ENCODE results near the gene FARS2. TPM values are rescaled to one million over a fixed set of nuclear protein-coding genes. Genes with fewer than 3 reads are reported as not detected.

FARS2 gene
- total and polyA plus RNA-seq, 2 donors (not counting 3 experiments of a cell fraction or from before 2014, with no cell fraction given): 20.2 to 20.5 TPM

GRCh38 chr6:5532941-5533340 lies 271.6 kb downstream of the FARS2 start:
- H3K27ac ChIP-seq (ENCODE audit: insufficient read depth, low read depth, low read length): no peak overlapping the region
- no peaks in the 10 kb centered on the region for H3K9me1 ChIP-seq (replicated peaks; ENCODE audit: control insufficient read depth, extremely low read depth, insufficient read depth, low read length)
- no peaks in the 10 kb centered on the region for H3K9me3 ChIP-seq (replicated peaks; ENCODE audit: control insufficient read depth, insufficient read depth, low read length)
- H3K27me3 ChIP-seq (ENCODE audit: control insufficient read depth in 2 of 2, insufficient read depth in 2 of 2, low read length in 2 of 2): no peaks in the 10 kb centered on the region
- no peaks in the 10 kb centered on the region for H4K20me1 ChIP-seq (replicated peaks; ENCODE audit: control insufficient read depth, extremely low read depth, insufficient read depth, low read length)
- FAIRE-seq (no peak), DNase-seq (ENCODE audit: low read depth, low spot score) (no peak)
- H3K9ac ChIP-seq (replicated peaks; ENCODE audit: extremely low read depth, insufficient read depth, low read length): no peak overlapping the region
- H3K36me3 ChIP-seq (ENCODE audit: control insufficient read depth in 2 of 2, extremely low read depth in 1 of 2, insufficient read depth in 2 of 2, low read length in 2 of 2): no peaks in the 10 kb centered on the region
- H2AFZ ChIP-seq (ENCODE audit: low read depth, low read length): no peak overlapping the region
- TF ChIP-seq POLR2A (IDR thresholded peaks at IDR 0.05; ENCODE audit: low read depth, low read length): no peak
- TF ChIP-seq GATA2 (IDR thresholded peaks at IDR 0.05; ENCODE audit: insufficient read depth, insufficient read length, low read depth, low read length): no peak
- no peak for TF ChIP-seq FOS (IDR thresholded peaks at IDR 0.05; ENCODE audit: borderline replicate concordance, insufficient read depth, low read length)
- no peak for TF ChIP-seq JUN (IDR thresholded peaks at IDR 0.05; ENCODE audit: borderline replicate concordance, insufficient read depth, insufficient read length, low read depth)
- no peak for TF ChIP-seq POLR2AphosphoS5 (IDR thresholded peaks at IDR 0.05; ENCODE audit: insufficient read depth, low read depth, low read length)
- no peak for TF ChIP-seq CTCF (IDR thresholded peaks at IDR 0.05; ENCODE audit: extremely low read depth in 1 of 2, insufficient read depth in 1 of 2, low read depth in 1 of 2, low read length in 2 of 2)
- TF ChIP-seq MAX (IDR thresholded peaks at IDR 0.05; ENCODE audit: insufficient read depth, insufficient read length): no peak
- no peak for TF ChIP-seq MYC (IDR thresholded peaks at IDR 0.05; ENCODE audit: low read depth, low read length)
- TF ChIP-seq EZH2 (IDR thresholded peaks at IDR 0.05; ENCODE audit: borderline replicate concordance, low read depth, low read length, severe bottlenecking): no peak
- H3K4me1 ChIP-seq (ENCODE audit: control insufficient read depth, extremely low read depth, insufficient read depth, low read length): no peaks in the 10 kb centered on the region
- H3K79me2 ChIP-seq (ENCODE audit: control insufficient read depth, insufficient read depth, low read length): no peaks in the 10 kb centered on the region
- POLR2A ChIA-PET: no interaction called here
- H3K4me3 ChIP-seq (replicated peaks in 1 of 3; ENCODE audit: insufficient read depth in 1 of 3, low read depth in 1 of 3, low read length in 3 of 3): no peak overlapping the region
- CTCF ChIA-PET: no interaction called here
- BruUV-seq (replicated peaks): no TSS peak
- no peak overlapping the region for H3K4me2 ChIP-seq (ENCODE audit: insufficient read depth, low read length)
- intact Hi-C loops (cut with micrococcal nuclease): no loop called here
- dilution Hi-C loops (cut with MboI; ENCODE audit: extremely low pct_ligation_motif_present, low sequenced_read_pairs): no loop called here
